Body of pancreas (tissue), 4 donors: ENCODE measurements around the gene CSTB. TPM values are rescaled to one million over a fixed set of nuclear protein-coding genes. Genes with fewer than 3 reads are reported as not detected.
A peak's percentile ranks its signal among the peaks of the same experiment; 100 is the strongest.

ENCODE experiments used
- ATAC-seq: fragments of 150-250 bp; one replicate; pipeline ENCODE4 v1.9.1; 2016
- DNase-seq, 4 donors: peaks; one replicate each; pipeline ENCODE4 v3.0.0-alpha.2; 2019
- H3K27ac ChIP-seq, 4 donors: fragments of 200-600 bp; sonication (generic); 1 replicate in 3 of 4; 2 replicates in 1 of 4; pipeline versions ENCODE4 v1.5.1 to v1.6.1; 2016 to 2019; ENCODE audit warnings: mild to moderate bottlenecking in 1 of 4, mixed read lengths in 1 of 4, moderate library complexity in 1 of 4
- H3K27me3 ChIP-seq, 2 donors: fragments of 200-600 bp; sonication (generic); one replicate each; pipeline ENCODE4 v1.6.0; 2016; ENCODE audit warnings: mild to moderate bottlenecking in 1 of 2
- H3K36me3 ChIP-seq, 2 donors: fragments of 200-600 bp; sonication (generic); replicated peaks in 1 of 2; 2 replicates each; pipeline ENCODE4 v1.5.1; 2016; ENCODE audit warnings: low read depth in 2 of 2; ENCODE audit not compliant: insufficient read depth in 1 of 2
- H3K4me1 ChIP-seq: fragments of 200-600 bp; sonication (generic); one replicate; pipeline ENCODE4 v1.6.0; 2016
- H3K4me3 ChIP-seq, 2 donors: fragments of 200-600 bp; sonication (generic); 1 replicate in 1 of 2; 2 replicates in 1 of 2; pipeline ENCODE4 v1.5.1; 2016 to 2019
- H3K9me3 ChIP-seq, 3 donors: fragments of 200-600 bp; sonication (generic); 1 replicate in 2 of 3; 2 replicates in 1 of 3; pipeline ENCODE4 v1.5.1; 2016
- POLR2A ChIP-seq, 3 donors: fragments of 450-650 bp; IDR thresholded peaks; one replicate each; pipeline ENCODE4 v1.6.1; 2016; ENCODE audit warnings: antibody characterized with exemption in 3 of 3, mild to moderate bottlenecking in 2 of 3
- WGBS, 2 donors: methylation state at CpG; one replicate each; pipeline ENCODE4 v1.1.5; 2017; 5-methylcytosine and 5-hydroxymethylcytosine counted together
- intact Hi-C: fragments of 100-400 bp; cut with DNase I; formaldehyde crosslinking; loops from one replicate; pipeline ENCODE4 v1.15.1; 2023
- total RNA-seq, 2 donors: library from RNA; depleted of rRNA; stranded (reverse); fragments of >200 nt; gene quantifications; one replicate each; pipeline ENCODE4 v1.1.0, GENCODE V29; 2016
- TF ChIP-seq, protein P1 (sequence below), 7 experiments: fragments of 450-650 bp in 4 of 7; fragments of 200-600 bp in 3 of 7; sonication (generic) in 3 of 7; IDR thresholded peaks; one replicate each; pipeline ENCODE4 v1.5.1; 2016 to 2019; ENCODE audit warnings: antibody characterized with exemption in 7 of 7

CSTB gene
- total RNA-seq, 2 donors from 2014 or later, result 8.6 to 11.9 TPM

DNA sequence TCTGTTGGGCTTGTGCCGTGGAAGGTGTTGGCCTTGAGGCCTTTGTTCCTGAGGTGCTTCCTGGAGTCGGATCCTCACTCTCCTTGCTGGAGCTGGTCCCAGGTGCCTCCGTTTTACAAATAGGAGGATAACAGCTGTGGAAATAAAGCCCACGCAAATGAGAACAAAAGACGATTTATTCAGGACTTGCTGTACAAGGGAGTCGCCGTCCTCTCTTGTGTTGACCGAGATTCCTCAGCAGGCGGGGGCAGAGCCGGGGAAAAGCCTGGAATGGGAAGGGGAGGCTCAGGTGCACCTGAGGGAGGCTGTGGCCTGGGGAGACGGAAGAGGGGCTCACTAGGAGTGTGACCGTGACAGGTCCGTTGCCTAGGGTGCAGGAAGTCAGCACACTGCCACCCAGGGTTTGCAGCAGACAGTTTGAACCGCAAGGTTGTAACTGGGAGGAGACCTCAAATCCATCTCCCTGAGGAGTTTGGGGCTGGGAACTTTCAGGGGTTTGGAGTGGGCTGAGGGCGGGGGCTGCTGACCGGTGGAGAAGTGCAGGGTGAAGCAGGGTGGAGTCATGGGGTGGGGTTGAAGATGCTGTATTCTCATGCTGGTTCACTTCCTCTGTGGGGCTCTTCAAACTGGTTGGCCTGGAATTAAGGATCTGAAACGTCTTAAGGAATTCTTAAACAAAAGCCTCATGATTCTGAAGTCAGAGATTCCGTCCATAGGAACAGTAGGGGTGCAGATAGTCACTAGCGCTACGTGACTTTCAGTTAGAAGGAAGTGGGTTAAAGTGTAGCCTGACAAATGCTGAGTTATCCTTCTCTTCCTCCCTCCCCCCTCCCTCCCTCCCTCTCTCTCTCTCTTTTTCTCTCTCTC is 2.6 kb upstream of the CSTB start:
- ATAC-seq, result no peak
- Histone ChIP-seq H3K4me1 (peaks cover 12% of the 10 kb centered on the region), H3K9me3 (no peaks in the 10 kb centered on the region), H3K4me3 (no peak overlapping the region), H3K27ac (no peak overlapping the region), H3K36me3 (peaks cover 0 to under 1% of the 10 kb centered on the region in 2 donors), H3K27me3 (no peaks in the 10 kb centered on the region)
- no peak for DNase-seq
- no peak for TF ChIP-seq POLR2A (IDR thresholded peaks at IDR 0.05)
- TF ChIP-seq, protein P1, sequence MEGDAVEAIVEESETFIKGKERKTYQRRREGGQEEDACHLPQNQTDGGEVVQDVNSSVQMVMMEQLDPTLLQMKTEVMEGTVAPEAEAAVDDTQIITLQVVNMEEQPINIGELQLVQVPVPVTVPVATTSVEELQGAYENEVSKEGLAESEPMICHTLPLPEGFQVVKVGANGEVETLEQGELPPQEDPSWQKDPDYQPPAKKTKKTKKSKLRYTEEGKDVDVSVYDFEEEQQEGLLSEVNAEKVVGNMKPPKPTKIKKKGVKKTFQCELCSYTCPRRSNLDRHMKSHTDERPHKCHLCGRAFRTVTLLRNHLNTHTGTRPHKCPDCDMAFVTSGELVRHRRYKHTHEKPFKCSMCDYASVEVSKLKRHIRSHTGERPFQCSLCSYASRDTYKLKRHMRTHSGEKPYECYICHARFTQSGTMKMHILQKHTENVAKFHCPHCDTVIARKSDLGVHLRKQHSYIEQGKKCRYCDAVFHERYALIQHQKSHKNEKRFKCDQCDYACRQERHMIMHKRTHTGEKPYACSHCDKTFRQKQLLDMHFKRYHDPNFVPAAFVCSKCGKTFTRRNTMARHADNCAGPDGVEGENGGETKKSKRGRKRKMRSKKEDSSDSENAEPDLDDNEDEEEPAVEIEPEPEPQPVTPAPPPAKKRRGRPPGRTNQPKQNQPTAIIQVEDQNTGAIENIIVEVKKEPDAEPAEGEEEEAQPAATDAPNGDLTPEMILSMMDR (IDR thresholded peaks at IDR 0.05), result no peak
- WGBS, 2 donors, result 62 to 64% methylated on average over 20 of the region's 20 CpGs
- intact Hi-C loops, result no loop called here

GRCh38 chr21:43777953-43778352 is 1.8 kb upstream of the CSTB start:
- no peak for TF ChIP-seq POLR2A (IDR thresholded peaks at IDR 0.05)
- TF ChIP-seq, protein P1 (IDR thresholded peaks at IDR 0.05), result no peak
- DNase-seq (no peak), ATAC-seq (no peak)
- Histone ChIP-seq H3K4me1 (peaks cover 12% of the 10 kb centered on the region), H3K36me3 (peaks cover 0 to 2% of the 10 kb centered on the region in 2 donors), H3K27ac (no peak overlapping the region), H3K4me3 (no peak overlapping the region), H3K9me3 (no peaks in the 10 kb centered on the region), H3K27me3 (no peaks in the 10 kb centered on the region)
- intact Hi-C loops, result no loop called here
- 89 to 100% methylated on average over 3 to 5 of the region's 5 CpGs for WGBS, 2 donors

GRCh38 chr21:43775190-43775589 is 918 bp downstream of the CSTB start:
- intact Hi-C loops, result no loop called here
- Histone ChIP-seq H3K27ac (peak overlapping the region in 2 of 4 donors; percentile 90 to 94), H3K27me3 (no peaks in the 10 kb centered on the region), H3K9me3 (no peaks in the 10 kb centered on the region), H3K4me1 (peaks cover 12% of the 10 kb centered on the region), H3K36me3 (peaks cover 0 to 2% of the 10 kb centered on the region in 2 donors), H3K4me3 (peak overlapping the region in 1 of 2 donors; percentile 93)
- 70 to 72% methylated on average over 9 to 12 of the region's 12 CpGs for WGBS, 2 donors
- no peak for ATAC-seq
- DNase-seq, result no peak
- TF ChIP-seq, protein P1 (IDR thresholded peaks at IDR 0.05), result no peak
- TF ChIP-seq POLR2A (IDR thresholded peaks at IDR 0.05), result no peak

DNA sequence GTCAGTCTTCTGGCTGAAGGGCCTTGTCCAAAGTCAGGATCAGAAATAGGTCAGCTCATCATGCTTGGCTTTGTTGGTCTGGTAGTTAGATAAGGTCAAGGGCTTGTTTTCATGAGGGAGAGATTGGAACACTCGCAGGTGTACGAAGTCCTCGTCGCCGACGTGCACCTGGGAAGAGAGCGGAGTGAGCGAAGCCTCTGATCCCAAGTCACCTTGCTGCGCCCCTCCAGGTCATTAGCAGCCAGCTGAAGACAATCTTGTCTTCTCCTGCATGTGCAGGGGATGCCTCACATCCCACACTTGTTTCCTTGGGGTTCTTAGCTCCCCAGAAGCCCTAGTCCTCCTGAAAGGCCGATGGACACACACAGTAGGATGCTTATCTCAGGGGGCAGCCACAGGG is 1.9 kb downstream of the CSTB start:
- DNase-seq (no peak), ATAC-seq (no peak)
- H3K27me3 ChIP-seq, result no peaks in the 10 kb centered on the region
- TF ChIP-seq, protein P1 (IDR thresholded peaks at IDR 0.05), result no peak
- TF ChIP-seq POLR2A (IDR thresholded peaks at IDR 0.05), result no peak
- H3K9me3 ChIP-seq, result no peaks in the 10 kb centered on the region
- intact Hi-C loops, result no loop called here
- H3K36me3 ChIP-seq, result peaks cover 0 to 2% of the 10 kb centered on the region in 2 donors
- peaks cover 12% of the 10 kb centered on the region for H3K4me1 ChIP-seq
- no peak overlapping the region for H3K27ac ChIP-seq
- WGBS, 2 donors, result 96 to 99% methylated on average over 10 of the region's 10 CpGs
- no peak overlapping the region for H3K4me3 ChIP-seq
